ENCODE data around the gene HOXA7. TPM values are rescaled to one million over a fixed set of nuclear protein-coding genes. Genes with fewer than 3 reads are reported as not detected.

The HOXA7 gene
- total RNA-seq, 1 donor from 2014 or later = not detected

GRCh38 chr7:27146491-27147198, 9.8 kb downstream of the HOXA7 start:
- no peaks in the 10 kb centered on the region for H3K36me3 ChIP-seq
- no peak overlapping the region for H3K9ac ChIP-seq
- no peak overlapping the region for H3K4me3 ChIP-seq
- Mint-ChIP-seq H3K4me3 (no peak overlapping the region), H3K9me3 (peaks cover 26% of the 10 kb centered on the region), H3K27ac (no peak overlapping the region), H3K4me1 (peaks cover 12% of the 10 kb centered on the region), H3K36me3 (no peaks in the 10 kb centered on the region), H3K27me3 (ENCODE audit: insufficient read depth, low read depth) (peaks cover 91% of the 10 kb centered on the region)
- H3K27me3 ChIP-seq = peaks cover 100% of the 10 kb centered on the region
- no peak overlapping the region for H2AFZ ChIP-seq (replicated peaks)
- no peaks in the 10 kb centered on the region for H3K9me3 ChIP-seq (ENCODE audit: low read depth)
- H3K27ac ChIP-seq = no peak overlapping the region
- TF ChIP-seq EZH2 (IDR thresholded peaks at IDR 0.05) = no peak
- TF ChIP-seq, protein P1, sequence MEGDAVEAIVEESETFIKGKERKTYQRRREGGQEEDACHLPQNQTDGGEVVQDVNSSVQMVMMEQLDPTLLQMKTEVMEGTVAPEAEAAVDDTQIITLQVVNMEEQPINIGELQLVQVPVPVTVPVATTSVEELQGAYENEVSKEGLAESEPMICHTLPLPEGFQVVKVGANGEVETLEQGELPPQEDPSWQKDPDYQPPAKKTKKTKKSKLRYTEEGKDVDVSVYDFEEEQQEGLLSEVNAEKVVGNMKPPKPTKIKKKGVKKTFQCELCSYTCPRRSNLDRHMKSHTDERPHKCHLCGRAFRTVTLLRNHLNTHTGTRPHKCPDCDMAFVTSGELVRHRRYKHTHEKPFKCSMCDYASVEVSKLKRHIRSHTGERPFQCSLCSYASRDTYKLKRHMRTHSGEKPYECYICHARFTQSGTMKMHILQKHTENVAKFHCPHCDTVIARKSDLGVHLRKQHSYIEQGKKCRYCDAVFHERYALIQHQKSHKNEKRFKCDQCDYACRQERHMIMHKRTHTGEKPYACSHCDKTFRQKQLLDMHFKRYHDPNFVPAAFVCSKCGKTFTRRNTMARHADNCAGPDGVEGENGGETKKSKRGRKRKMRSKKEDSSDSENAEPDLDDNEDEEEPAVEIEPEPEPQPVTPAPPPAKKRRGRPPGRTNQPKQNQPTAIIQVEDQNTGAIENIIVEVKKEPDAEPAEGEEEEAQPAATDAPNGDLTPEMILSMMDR (IDR thresholded peaks at IDR 0.05) = no peak
- TF ChIP-seq EZH2phosphoT487 (IDR thresholded peaks at IDR 0.05) = no peak
- no peaks in the 10 kb centered on the region for H3F3A ChIP-seq (ENCODE audit: low read depth)
- no peak for DNase-seq (ENCODE audit: low spot score)
- H3K79me2 ChIP-seq (ENCODE audit: low read depth) = no peaks in the 10 kb centered on the region
- no peak overlapping the region for H3K4me2 ChIP-seq
- peaks cover 7% of the 10 kb centered on the region for H3K4me1 ChIP-seq
- H4K20me1 ChIP-seq (ENCODE audit: low read depth) = peaks cover 76% of the 10 kb centered on the region

- peaks cover 91% of the 10 kb centered on the region for H3K27me3 Mint-ChIP-seq (ENCODE audit: insufficient read depth, low read depth)
- Histone ChIP-seq H3K4me3 (no peak overlapping the region), H3K4me1 (peaks cover 7% of the 10 kb centered on the region), H3K79me2 (ENCODE audit: low read depth) (no peaks in the 10 kb centered on the region), H2AFZ (replicated peaks) (no peak overlapping the region), H3K27ac (no peak overlapping the region), H3K4me2 (no peak overlapping the region), H3K9me3 (ENCODE audit: low read depth) (no peaks in the 10 kb centered on the region), H3F3A (ENCODE audit: low read depth) (no peaks in the 10 kb centered on the region), H3K9ac (no peak overlapping the region), H4K20me1 (ENCODE audit: low read depth) (peaks cover 76% of the 10 kb centered on the region), H3K27me3 (peaks cover 100% of the 10 kb centered on the region), H3K36me3 (no peaks in the 10 kb centered on the region)
- H3K27ac Mint-ChIP-seq = no peak overlapping the region
- TF ChIP-seq EZH2phosphoT487 (IDR thresholded peaks at IDR 0.05) = no peak
- no peaks in the 10 kb centered on the region for H3K36me3 Mint-ChIP-seq
- peaks cover 25% of the 10 kb centered on the region for H3K9me3 Mint-ChIP-seq
- no peak for DNase-seq (ENCODE audit: low spot score)
- H3K4me3 Mint-ChIP-seq = no peak overlapping the region
- H3K4me1 Mint-ChIP-seq = peaks cover 8% of the 10 kb centered on the region
These were observed 10.5 kb downstream of the HOXA7 start for GRCh38 chr7:27145914-27146412.

DNA sequence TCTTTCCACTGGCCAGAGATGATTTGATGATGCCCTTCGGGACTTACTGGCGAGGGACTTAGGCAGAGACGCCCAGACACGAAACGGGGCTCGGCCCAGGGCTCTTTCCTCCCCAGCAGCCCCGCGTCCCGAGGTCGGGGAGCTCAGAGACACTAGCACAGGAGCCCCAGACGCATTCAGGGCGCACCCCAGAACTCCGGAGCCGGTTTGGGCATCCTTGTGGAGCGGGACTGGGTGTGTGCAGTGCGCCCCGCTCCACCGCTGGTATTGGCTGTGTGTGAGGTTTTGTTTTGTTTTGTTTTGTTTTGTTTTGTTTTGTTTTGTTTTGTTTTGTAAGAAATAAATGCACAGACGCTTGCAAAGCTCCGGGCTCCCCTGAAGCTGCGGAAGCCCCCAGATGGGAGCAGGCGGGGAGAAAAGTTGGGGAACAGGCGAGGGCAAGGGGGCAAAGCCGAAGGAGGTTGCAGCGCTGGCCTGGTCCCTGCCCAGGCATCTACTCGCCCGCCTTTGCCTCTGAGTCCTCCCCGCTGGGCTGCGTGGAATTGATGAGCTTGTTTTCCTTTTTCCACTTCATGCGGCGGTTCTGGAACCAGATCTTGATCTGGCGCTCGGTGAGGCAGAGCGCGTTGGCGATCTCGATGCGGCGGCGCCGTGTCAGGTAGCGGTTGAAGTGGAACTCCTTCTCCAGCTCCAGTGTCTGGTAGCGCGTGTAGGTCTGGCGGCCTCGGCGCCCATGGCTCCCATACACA, 11.1 kb downstream of the HOXA7 start:
- DNase-seq (ENCODE audit: low spot score) = no peak
- Histone ChIP-seq H3F3A (ENCODE audit: low read depth) (no peaks in the 10 kb centered on the region), H3K36me3 (no peaks in the 10 kb centered on the region), H3K9me3 (ENCODE audit: low read depth) (no peaks in the 10 kb centered on the region), H3K27ac (no peak overlapping the region), H3K4me1 (peaks cover 7% of the 10 kb centered on the region), H3K4me3 (no peak overlapping the region), H2AFZ (replicated peaks) (no peak overlapping the region), H3K9ac (no peak overlapping the region), H3K4me2 (no peak overlapping the region), H3K79me2 (ENCODE audit: low read depth) (no peaks in the 10 kb centered on the region), H4K20me1 (ENCODE audit: low read depth) (peaks cover 80% of the 10 kb centered on the region), H3K27me3 (peaks cover 100% of the 10 kb centered on the region)
- H3K27me3 Mint-ChIP-seq (ENCODE audit: insufficient read depth, low read depth) = peaks cover 91% of the 10 kb centered on the region
- TF ChIP-seq EZH2phosphoT487 (IDR thresholded peaks at IDR 0.05) (peak; percentile 83), EZH2 (IDR thresholded peaks at IDR 0.05) (peak; percentile 89)
- TF ChIP-seq, protein P1 (IDR thresholded peaks at IDR 0.05) = no peak
- no peak overlapping the region for H3K27ac Mint-ChIP-seq
- no peak overlapping the region for H3K4me3 Mint-ChIP-seq
- H3K9me3 Mint-ChIP-seq = peaks cover 25% of the 10 kb centered on the region
- no peaks in the 10 kb centered on the region for H3K36me3 Mint-ChIP-seq
- peaks cover 8% of the 10 kb centered on the region for H3K4me1 Mint-ChIP-seq

Data from neural progenitor cell (in vitro differentiated cells).